ENCODE data around the gene DEPDC5. TPM values are rescaled to one million over a fixed set of nuclear protein-coding genes. Genes with fewer than 3 reads are reported as not detected.

The DEPDC5 gene
- total and polyA plus RNA-seq, 9 of the 15 experiments (the other 6 are each of a cell fraction or from before 2014, with no cell fraction given): 2.3 to 12.3 (median 10.7) TPM

GRCh38 chr22:31891366-31892079, 137.7 kb downstream of the DEPDC5 start (continued):
- TF ChIP-seq, protein P1, sequence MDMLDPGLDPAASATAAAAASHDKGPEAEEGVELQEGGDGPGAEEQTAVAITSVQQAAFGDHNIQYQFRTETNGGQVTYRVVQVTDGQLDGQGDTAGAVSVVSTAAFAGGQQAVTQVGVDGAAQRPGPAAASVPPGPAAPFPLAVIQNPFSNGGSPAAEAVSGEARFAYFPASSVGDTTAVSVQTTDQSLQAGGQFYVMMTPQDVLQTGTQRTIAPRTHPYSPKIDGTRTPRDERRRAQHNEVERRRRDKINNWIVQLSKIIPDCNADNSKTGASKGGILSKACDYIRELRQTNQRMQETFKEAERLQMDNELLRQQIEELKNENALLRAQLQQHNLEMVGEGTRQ (CRISPR knock-in tag; IDR thresholded peaks at IDR 0.05): no peak
- peak; percentile 55; the same call in 1 of the 2 replicates for TF ChIP-seq HMBOX1 (IDR thresholded peaks at IDR 0.05)
- TF ChIP-seq RCOR1 (IDR thresholded peaks at IDR 0.05; ENCODE audit: borderline replicate concordance in 1 of 2, low read depth in 2 of 2, low read length in 2 of 2): peak in 1 of 2 experiments; percentile 66; a peak in 1 of 4 replicates
- no peak for TF ChIP-seq ASH1L (IDR thresholded peaks at IDR 0.05; ENCODE audit: borderline replicate concordance, low read depth, partially characterized antibody)
- peak; percentile 39; the same call in 1 of the 2 replicates for TF ChIP-seq SMARCA4 (IDR thresholded peaks at IDR 0.05)
- peak; percentile 59 for TF ChIP-seq TCF3 (CRISPR knock-in tag; IDR thresholded peaks at IDR 0.05)
- TF ChIP-seq CREB1 (IDR thresholded peaks at IDR 0.05): no peak
- no peak for TF ChIP-seq CREB1 (CRISPR knock-in tag; IDR thresholded peaks at IDR 0.05)
- TF ChIP-seq, protein P2, sequence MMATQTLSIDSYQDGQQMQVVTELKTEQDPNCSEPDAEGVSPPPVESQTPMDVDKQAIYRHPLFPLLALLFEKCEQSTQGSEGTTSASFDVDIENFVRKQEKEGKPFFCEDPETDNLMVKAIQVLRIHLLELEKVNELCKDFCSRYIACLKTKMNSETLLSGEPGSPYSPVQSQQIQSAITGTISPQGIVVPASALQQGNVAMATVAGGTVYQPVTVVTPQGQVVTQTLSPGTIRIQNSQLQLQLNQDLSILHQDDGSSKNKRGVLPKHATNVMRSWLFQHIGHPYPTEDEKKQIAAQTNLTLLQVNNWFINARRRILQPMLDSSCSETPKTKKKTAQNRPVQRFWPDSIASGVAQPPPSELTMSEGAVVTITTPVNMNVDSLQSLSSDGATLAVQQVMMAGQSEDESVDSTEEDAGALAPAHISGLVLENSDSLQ (IDR thresholded peaks at IDR 0.05): peak; percentile 95
- TF ChIP-seq PBX2 (CRISPR knock-in tag; IDR thresholded peaks at IDR 0.05; ENCODE audit: low read depth): 0 out of 2 replicates have a peak, but pooled peaks have one; percentile 40
- peak; percentile 81 for TF ChIP-seq PBX2 (tag; conservative IDR thresholded peaks at IDR 0.05; ENCODE audit: low read depth)
- TF ChIP-seq ZNF316 (IDR thresholded peaks at IDR 0.05): peak; percentile 86
- TF ChIP-seq, protein P3, sequence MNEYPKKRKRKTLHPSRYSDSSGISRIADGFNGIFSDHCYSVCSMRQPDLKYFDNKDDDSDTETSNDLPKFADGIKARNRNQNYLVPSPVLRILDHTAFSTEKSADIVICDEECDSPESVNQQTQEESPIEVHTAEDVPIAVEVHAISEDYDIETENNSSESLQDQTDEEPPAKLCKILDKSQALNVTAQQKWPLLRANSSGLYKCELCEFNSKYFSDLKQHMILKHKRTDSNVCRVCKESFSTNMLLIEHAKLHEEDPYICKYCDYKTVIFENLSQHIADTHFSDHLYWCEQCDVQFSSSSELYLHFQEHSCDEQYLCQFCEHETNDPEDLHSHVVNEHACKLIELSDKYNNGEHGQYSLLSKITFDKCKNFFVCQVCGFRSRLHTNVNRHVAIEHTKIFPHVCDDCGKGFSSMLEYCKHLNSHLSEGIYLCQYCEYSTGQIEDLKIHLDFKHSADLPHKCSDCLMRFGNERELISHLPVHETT (CRISPR knock-in tag; conservative IDR thresholded peaks at IDR 0.05 in 1 of 2, IDR thresholded peaks at IDR 0.05 in 1 of 2): 0 out of 4 replicates have a peak, but pooled peaks of 1 of the 2 experiments have one; percentile 27
- TF ChIP-seq RAD21 (CRISPR knock-in tag; conservative IDR thresholded peaks at IDR 0.05 in 1 of 2, IDR thresholded peaks at IDR 0.05 in 1 of 2): 0 out of 4 replicates have a peak, but pooled peaks of 1 of the 2 experiments have one; percentile 9
- peak; percentile 34; the same call in 1 of the 2 replicates for TF ChIP-seq NCOR1 (IDR thresholded peaks at IDR 0.05)
- TF ChIP-seq EP400 (IDR thresholded peaks at IDR 0.05): 0 out of 2 replicates have a peak, but pooled peaks have one; percentile 29
- TF ChIP-seq KAT7 (CRISPR knock-in tag; IDR thresholded peaks at IDR 0.05; ENCODE audit: borderline replicate concordance): no peak
- TF ChIP-seq SMARCE1 (IDR thresholded peaks at IDR 0.05): 0 out of 2 replicates have a peak, but pooled peaks have one; percentile 29
- no peak for TF ChIP-seq ATF1 (CRISPR knock-in tag; IDR thresholded peaks at IDR 0.05)
- TF ChIP-seq ATF1 (tag; IDR thresholded peaks at IDR 0.05): 0 out of 2 replicates have a peak, but pooled peaks have one; percentile 42

All from K562 (cell line).